HG03439 (cell line): ENCODE results near the gene CPA5.

Source experiments
- ATAC-seq: cut with Tn5 transposase; IDR thresholded peaks from one replicate; pipeline ENCODE4 v1.9.1; 2021; ENCODE audit warnings: mild to moderate bottlenecking, moderate library complexity; ENCODE audit not compliant: unreplicated experiment

The CPA5 gene

DNA sequence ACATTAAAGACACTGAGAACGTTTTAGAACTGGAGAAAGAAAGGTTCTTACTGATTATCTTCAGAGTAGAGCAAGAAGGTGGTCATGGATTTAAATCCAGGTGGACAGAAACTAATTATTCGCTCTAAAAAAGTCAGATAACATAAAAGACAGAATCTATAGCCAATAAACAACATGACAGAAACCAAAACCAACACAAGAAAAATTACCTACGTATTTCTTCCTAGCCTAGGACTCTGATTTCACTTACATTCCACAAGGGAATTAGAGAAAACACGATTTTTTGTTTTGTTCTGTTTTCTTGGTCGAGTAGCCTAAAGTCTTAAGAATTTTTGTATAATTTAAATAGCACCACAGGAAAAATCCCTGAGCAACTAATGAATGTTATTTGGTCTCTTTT is 50.8 kb downstream of the CPA5 start:
- no peak for ATAC-seq

DNA sequence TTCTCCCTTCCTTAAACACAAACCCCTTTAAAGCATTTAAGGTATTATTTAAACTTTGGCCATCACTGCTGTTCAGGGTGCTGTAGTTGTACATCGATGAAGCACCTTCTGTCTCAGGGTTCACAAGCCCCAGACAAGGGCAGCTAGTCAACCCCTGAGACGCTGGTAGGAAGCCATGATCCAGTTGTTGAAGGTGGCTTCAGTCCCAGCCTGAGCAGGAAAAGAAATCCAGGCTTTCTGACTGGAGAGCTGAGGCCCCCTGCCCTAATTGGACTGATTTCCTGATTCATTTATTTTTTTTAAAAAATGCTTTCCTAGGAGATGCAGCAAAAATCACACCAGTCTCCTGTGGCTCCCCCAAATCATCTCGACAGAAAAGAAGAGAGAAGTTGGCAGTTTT is 51.5 kb downstream of the CPA5 start:
- ATAC-seq, result no peak

DNA sequence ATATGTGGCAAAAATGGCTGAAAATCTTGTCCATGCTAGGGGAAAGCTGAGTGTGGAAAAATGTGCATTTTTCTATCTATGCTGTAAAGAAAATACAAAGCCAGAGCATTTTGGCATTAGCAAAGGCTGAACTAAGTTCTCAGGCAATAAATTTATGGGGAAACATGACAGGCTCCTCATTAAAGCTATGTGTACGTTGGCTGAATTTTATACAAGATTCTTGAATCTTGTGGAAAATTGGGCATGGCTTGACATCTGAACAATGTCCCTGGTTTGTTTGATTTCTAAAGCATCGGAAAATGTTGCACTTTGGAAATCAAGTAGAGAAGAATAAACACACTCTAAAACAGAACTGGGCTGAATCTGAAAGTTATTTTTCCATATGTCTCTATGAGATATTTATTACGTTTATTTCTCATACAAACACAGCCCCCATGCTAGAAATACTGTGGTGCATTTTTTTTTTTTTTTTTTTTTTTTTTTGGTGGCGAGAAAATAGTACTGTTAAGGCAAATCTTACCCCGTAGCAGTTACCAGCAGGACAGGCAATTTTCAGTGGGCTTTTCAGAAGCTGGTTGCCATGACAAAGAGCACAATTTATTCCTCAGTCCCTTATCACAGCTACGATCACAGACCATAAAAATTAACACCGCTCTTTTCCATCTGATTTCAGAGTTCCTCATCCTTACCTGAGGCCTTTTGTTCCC is 52.6 kb downstream of the CPA5 start:
- no peak for ATAC-seq

DNA sequence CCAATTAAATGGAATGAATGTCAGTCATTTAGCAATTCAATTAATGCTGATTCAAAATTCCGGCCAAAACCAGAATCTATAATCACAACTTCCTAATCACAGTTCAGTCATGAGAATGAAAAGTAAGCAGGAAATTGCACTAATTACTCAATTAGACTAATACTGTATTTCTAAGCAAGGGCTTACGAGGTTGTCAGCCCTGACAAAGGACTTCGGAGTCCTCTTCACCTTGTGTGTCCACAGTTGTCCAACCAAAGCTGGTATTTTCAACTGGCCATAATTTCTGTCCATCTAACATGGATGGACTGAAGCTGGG is 53.1 kb downstream of the CPA5 start:
- no peak for ATAC-seq

DNA sequence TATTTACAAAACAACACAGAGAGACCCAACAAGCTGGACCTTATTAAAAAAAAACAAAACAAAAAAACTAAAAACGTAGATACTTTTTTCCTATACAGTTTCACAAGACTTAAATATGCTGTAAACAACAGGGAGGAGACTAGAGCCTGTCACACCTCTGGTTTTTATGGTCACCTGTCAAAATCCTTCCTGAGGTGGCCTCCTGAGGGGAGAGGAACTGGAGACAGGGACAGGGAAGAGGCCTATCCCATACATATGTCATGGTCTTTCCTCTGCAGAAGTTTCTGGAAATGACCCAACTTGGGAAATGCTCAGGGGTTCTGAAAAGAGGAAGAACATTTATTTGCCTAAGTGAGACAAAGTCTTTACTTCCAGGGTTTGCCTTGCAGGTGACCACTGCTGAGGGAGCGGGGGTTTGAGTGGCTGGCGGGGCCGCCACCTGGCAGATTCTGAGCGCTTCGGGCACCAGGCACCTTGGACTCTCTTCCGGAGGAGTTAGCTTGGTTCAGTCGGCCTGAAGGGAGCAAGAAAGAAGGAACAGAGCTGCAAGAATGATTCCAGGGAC is 54.0 kb downstream of the CPA5 start:
- ATAC-seq, result no peak

DNA sequence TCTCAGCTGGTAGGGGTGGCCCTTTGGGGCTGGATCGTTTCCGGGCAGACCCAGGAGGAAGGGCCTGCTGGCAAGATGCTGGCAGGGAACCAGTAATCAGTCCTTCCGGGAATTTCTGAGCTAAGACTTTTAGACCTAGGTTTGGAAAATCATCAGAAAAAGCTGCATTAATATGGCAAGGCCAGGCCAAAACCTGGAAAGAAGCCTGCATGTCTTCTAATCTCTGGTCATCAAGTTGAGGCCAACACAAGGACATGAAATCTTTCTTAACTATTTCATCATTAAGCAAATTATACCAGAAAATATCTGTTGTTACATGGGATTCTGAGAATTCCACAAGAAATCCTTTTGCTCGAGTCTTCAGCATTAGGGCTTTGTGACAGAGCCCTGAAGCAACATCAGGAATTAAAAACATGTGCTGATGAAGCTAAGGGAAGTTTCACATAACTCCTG is 55.5 kb downstream of the CPA5 start:
- ATAC-seq, result no peak

DNA sequence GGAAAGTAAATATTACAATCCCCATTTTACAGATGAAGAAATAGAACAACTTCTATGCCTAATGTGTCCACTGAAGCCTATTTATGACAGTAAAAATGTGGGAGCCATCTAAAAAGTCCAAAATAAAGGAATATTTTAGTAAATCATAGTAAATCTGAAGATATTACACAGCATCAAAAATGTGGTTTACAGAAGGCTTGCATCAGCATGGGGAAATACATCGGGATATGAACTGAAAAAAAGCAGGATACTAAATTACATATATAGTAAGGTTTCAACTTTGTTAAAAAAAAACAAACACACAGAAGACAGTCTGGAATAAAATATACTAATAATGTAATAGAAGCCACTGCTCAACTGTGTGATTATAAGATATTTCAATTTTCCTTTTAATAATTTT is 56.5 kb downstream of the CPA5 start:
- no peak for ATAC-seq

DNA sequence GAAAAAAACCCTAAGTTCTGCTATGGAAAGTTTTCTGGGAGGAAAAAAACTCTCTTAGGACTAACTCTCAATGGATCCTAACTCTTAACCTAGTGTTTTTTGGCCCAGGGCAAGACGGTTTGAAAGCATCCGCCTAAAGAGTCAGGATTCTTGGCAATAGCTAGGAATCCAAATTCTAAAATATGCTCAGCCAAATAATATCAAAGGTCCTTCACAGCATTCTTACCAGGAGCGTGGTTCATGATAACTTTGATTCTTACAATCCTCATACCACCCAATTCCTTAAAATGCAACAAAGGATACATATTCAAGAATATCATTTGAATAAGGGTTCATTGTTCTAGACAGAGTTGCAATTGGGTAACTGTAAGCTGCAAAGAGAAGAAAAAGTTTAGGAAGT is 57.0 kb downstream of the CPA5 start:
- ATAC-seq, result no peak

DNA sequence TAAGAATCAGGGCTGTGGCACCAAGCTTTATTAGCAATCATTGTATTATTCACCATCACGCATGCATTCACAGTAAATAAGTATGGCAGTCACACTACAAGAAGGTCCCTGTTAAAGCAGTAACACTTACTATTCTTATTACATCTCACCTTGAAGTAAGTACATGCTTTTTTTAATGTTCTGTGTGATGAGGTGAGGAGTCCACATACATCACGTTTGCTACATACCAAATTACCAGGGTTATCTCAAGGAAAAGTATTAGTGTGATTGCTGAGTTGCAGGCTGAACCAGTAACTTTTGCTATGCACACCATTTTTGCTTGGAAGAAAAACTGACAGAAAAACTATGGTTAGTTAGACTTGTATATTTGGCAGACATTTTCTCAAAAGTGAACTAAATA is 60.4 kb downstream of the CPA5 start:
- ATAC-seq, result no peak

DNA sequence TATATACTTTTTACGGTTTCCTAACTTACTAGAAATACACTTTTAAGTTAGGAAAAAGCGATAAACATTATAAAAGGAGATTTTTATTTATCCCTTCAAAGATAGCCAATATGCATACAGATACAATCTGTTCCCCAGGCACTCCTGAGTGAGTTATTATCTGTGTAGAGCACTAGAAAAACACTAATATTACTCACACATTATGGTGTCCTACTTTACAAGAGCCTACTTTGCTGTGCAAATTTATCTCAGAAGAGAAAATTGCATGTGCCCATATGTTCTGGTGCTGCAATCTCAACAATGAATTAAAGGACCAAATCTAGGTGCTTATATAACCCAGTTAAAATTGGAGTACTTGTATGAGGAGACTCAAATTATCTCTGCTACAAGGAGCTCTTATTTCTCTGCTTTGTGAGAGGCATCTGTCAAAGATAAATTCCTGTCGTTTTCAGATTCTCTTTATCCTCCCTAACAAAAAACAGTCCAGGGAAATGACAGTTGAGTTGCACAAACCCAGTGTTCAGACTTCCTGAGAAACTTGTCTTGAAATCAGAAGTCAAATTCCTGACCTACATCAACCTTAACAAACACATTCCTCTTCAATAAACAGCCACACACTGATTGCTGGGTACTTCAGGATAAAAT is 64.6 kb downstream of the CPA5 start:
- ATAC-seq, result no peak

DNA sequence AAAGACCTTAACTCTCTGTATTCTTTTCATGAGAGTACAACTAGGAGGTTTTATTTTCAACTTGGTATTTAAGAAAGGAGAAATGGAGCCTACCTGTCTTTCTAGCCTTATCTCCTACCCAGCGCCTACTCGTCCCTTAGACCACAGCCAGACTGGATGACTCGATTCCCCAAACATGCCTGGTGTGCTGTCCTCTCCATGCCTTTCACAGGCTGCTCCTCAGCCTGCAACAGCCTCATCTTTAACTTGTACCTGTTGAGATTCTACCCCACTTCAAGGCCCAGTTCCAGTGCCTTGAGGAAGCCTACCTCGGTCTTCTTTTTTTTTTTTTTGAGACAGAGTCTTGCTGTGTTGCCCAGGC is 65.1 kb downstream of the CPA5 start:
- no peak for ATAC-seq

DNA sequence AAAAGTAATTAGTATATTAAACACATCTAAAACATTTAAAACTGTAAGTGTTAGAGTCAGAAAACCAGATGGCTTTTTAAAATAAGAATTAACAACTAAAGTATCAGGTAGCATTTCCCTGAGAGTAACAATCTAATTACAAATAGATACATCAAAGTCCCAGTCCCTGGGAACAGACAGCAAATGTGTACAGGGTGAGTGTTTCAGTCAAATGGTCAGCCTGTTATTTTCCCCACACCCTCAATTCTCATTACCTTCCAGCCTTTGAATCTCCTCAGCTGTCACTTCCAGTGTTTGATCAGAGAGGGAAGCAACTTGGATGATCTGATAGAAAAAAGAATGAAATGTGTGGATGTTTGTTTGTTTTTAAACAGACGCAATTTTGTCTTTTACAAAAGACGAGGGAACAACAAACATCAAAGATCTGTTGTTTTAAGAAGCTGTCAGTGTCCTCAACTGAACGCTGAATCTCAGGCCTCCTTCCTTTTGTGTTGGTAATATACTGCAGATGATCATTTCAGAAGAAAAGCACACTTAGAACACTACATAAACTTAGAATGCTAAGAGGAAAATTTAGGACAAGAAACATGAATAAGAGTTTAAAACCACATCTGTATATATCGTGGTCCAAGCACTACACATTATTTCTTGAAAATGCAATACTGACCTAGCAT is 66.4 kb downstream of the CPA5 start:
- ATAC-seq, result no peak

DNA sequence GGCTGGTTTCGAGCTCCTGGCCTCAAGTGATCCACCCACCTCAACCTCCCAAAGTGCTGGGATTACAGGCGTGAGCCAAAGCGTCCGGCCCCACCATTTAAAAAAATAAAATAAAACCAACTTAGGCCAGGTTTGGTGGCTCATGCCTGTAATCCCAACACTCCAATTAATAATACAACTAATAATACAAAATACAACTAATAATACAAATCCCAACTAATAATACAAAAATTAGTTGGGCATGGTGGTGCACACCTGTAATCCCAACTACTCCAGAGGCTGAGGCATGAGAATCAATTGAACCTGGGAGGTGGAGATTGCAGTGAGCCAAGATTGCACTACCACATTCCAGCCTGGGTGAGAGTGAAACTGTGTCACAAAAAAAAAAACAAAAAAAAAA is 68.6 kb downstream of the CPA5 start:
- no peak for ATAC-seq

DNA sequence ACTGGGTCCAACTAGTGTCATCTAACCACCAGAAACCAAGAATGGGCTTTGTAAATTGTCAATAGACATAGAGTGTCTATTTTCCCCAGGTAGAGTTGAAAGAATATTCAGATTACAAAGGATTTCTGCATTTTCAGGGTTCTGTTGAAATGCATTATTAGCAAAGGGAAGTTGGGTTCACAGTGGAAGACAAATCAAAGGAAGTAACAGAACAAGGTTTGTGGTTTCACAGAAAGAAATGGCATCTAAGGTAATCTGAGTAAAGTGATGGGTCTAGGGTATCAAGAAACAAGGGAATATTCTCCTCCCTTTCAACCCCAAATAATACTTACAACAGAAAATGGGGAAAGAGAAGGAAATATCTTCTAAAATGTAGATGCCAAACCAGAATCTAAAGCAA is 70.4 kb downstream of the CPA5 start:
- ATAC-seq, result no peak

DNA sequence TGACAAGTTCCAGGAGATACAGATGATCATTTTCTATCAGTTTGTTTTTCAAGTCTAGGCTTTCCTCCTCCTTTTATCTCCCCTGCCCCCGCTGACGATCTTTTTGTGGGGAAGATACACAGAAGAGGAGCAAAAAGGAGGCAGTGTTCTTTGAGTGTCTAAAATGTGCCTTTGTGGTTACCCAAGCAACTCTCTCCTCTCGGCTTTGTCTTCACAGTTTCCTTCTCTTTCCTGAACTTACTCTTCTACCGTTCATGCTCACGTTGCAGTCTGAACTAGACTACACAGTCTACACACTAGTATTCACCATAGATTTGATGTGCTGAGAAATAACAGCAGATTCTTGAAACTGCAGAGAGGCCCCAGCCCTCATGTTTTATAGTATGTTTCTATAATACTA is 72.6 kb downstream of the CPA5 start:
- no peak for ATAC-seq

DNA sequence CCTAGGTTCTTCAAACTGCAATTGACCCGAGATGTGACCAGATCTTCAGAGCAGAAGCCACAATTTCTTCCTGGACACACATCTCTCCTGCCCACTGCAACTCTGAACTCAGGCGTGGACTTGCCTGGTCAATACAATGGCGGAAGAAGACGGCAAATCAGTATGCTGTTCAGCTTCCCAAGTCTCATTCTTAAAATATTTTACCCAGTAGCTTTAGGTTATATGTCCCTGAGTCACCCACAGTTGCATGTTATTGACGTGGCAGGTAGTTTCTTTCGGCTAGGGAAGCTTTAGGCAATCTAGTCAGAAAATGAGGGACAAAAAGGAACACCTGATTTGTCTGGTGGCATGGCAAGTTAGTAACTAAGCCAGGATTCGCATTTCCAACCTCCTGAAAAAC is 73.7 kb downstream of the CPA5 start:
- ATAC-seq, result no peak
